ENCODE measurements around the gene DNAH11. TPM values are rescaled to one million over a fixed set of nuclear protein-coding genes. Genes with fewer than 3 reads are reported as not detected.

The DNAH11 gene
- total RNA-seq, 2 experiments from 2014 or later: not detected

- CTCF ChIA-PET: no interaction called here
- POLR2A ChIA-PET: interaction anchor here (0.7 kb wide), 1 partner anchor 451 kb away, joined by 3 read pairs; no protein-coding TSS in a partner anchor
Observed at GRCh38 chr7:21550076-21550475, 7.2 kb downstream of the DNAH11 start.

- CTCF ChIA-PET: no interaction called here
- POLR2A ChIA-PET: no interaction called here
Observed at GRCh38 chr7:21550821-21551531, 8.1 kb downstream of the DNAH11 start.

- ChIA-PET POLR2A (no interaction called here), CTCF (no interaction called here)
Observed at GRCh38 chr7:21562385-21562784, 19.5 kb downstream of the DNAH11 start.

- ChIA-PET POLR2A (no interaction called here), CTCF (no interaction called here)
Observed at GRCh38 chr7:21565614-21566013, 22.8 kb downstream of the DNAH11 start.

- CTCF ChIA-PET: no interaction called here
- POLR2A ChIA-PET: no interaction called here
Observed at GRCh38 chr7:21566094-21566493, 23.3 kb downstream of the DNAH11 start.

- ChIA-PET POLR2A (no interaction called here), CTCF (no interaction called here)
Observed at GRCh38 chr7:21568762-21569161, 25.9 kb downstream of the DNAH11 start.

GRCh38 chr7:21572331-21573313, 29.8 kb downstream of the DNAH11 start:
- ChIA-PET POLR2A (interaction anchor here (0.6 kb wide), 1 partner anchor 176 kb away, joined by 7 read pairs; no protein-coding TSS in a partner anchor), CTCF (no interaction called here)

GRCh38 chr7:21579341-21580072, 36.7 kb downstream of the DNAH11 start:
- POLR2A ChIA-PET: no interaction called here
- CTCF ChIA-PET: no interaction called here

GRCh38 chr7:21580073-21580521, 37.3 kb downstream of the DNAH11 start:
- CTCF ChIA-PET: no interaction called here
- POLR2A ChIA-PET: no interaction called here

GRCh38 chr7:21585070-21585724, 42.4 kb downstream of the DNAH11 start:
- CTCF ChIA-PET: no interaction called here

GRCh38 chr7:21587139-21587784, 44.4 kb downstream of the DNAH11 start:
- POLR2A ChIA-PET: no interaction called here
- CTCF ChIA-PET: no interaction called here

More at GRCh38 chr7:21585070-21585724, 42.4 kb downstream of the DNAH11 start:
- POLR2A ChIA-PET: no interaction called here

- POLR2A ChIA-PET: no interaction called here
Observed at GRCh38 chr7:21596801-21597200, 54.0 kb downstream of the DNAH11 start.

GRCh38 chr7:21603462-21603861, 60.6 kb downstream of the DNAH11 start:
- POLR2A ChIA-PET: no interaction called here
- CTCF ChIA-PET: no interaction called here

More at GRCh38 chr7:21596801-21597200, 54.0 kb downstream of the DNAH11 start:
- CTCF ChIA-PET: no interaction called here

GRCh38 chr7:21603972-21604749, 61.3 kb downstream of the DNAH11 start:
- ChIA-PET POLR2A (interaction anchor here (0.6 kb wide), 1 partner anchor 15 kb away, joined by 3 read pairs; no protein-coding TSS in a partner anchor), CTCF (no interaction called here)

- POLR2A ChIA-PET: no interaction called here
- CTCF ChIA-PET: no interaction called here
Observed at GRCh38 chr7:21605008-21605585, 62.3 kb downstream of the DNAH11 start.

- CTCF ChIA-PET: no interaction called here
- POLR2A ChIA-PET: no interaction called here
Observed at GRCh38 chr7:21608465-21608864, 65.6 kb downstream of the DNAH11 start.

- CTCF ChIA-PET: no interaction called here
- POLR2A ChIA-PET: no interaction called here
Observed at GRCh38 chr7:21611129-21611528, 68.3 kb downstream of the DNAH11 start.

GRCh38 chr7:21616091-21616490, 73.3 kb downstream of the DNAH11 start:
- CTCF ChIA-PET: no interaction called here
- POLR2A ChIA-PET: no interaction called here

Measured in activated CD8-positive, alpha-beta memory T cell treated with anti-CD3 and anti-CD28 coated beads for 36 hours (primary cell).